IPS-18a (cell line): ENCODE results near the gene PDIA5.

ENCODE experiments used
- H3K27ac ChIP-seq: one replicate; pipeline ENCODE4 v1.5.1; 2013; ENCODE audit warnings: low read length
- H3K27me3 ChIP-seq: one replicate; pipeline ENCODE4 v1.6.1; 2013; ENCODE audit warnings: mild to moderate bottlenecking, low read length; ENCODE audit not compliant: control insufficient read depth, insufficient read depth
- H3K36me3 ChIP-seq: one replicate; pipeline ENCODE4 v1.6.1; 2013; ENCODE audit warnings: low read depth, low read length; ENCODE audit not compliant: control insufficient read depth
- H3K4me1 ChIP-seq: one replicate; pipeline ENCODE4 v1.6.1; 2013; ENCODE audit warnings: low read depth, low read length; ENCODE audit not compliant: control insufficient read depth
- H3K4me3 ChIP-seq: one replicate; pipeline ENCODE4 v1.5.1; 2013; ENCODE audit warnings: low read length
- H3K9ac ChIP-seq: one replicate; pipeline ENCODE4 v1.6.1; 2013; ENCODE audit warnings: mild to moderate bottlenecking, low read length, moderate library complexity
- H3K9me3 ChIP-seq: one replicate; pipeline ENCODE4 v1.6.1; 2013; ENCODE audit warnings: low read depth, low read length; ENCODE audit not compliant: control insufficient read depth

Gene PDIA5

DNA sequence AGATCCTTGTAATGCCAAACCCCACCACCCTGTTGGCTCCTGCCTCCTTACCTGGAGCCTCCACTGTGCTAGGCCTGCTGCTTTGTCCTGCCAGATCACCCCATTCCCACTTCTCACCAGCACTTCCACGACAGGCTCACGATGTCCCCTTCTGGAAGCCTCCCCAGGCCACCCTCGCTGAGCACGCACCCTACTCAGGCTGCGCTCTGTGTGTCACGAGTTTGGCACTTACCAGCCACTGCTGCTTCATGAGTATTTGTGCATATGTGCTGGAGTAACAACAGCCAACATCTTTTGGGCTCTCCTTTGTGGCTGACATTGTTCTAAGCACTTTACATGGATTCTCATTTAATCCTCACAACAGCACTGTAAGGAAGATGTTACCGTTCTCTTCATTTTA is 58.1 kb downstream of the PDIA5 start:
- Histone ChIP-seq H3K27me3 (no peaks in the 10 kb centered on the region), H3K36me3 (peaks cover 18% of the 10 kb centered on the region), H3K9ac (no peak overlapping the region), H3K27ac (no peak overlapping the region), H3K4me1 (peaks cover 5% of the 10 kb centered on the region), H3K9me3 (no peaks in the 10 kb centered on the region), H3K4me3 (no peak overlapping the region)

DNA sequence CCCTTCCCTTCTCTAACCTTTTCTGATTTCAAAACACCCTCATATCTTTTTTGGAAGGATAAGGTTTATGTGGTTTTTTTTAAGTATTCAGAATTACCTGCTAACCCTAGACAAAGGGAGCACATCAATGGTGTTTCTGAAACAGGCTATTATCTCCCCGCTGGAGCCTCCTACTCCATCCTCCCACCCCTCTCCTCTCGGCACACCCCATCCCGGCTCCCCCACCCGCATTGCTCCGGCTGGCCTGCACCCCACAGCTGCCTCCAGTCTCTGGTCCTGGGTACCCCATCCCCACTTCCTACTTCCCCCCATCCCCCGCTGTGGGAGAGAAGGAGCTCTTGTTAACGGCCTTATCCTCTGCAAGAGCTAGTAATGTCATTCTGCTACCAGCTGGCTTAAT is 59.2 kb downstream of the PDIA5 start:
- Histone ChIP-seq H3K27me3 (no peaks in the 10 kb centered on the region), H3K4me1 (peaks cover 5% of the 10 kb centered on the region), H3K27ac (no peak overlapping the region), H3K4me3 (no peak overlapping the region), H3K36me3 (peaks cover 18% of the 10 kb centered on the region), H3K9me3 (no peaks in the 10 kb centered on the region), H3K9ac (no peak overlapping the region)

DNA sequence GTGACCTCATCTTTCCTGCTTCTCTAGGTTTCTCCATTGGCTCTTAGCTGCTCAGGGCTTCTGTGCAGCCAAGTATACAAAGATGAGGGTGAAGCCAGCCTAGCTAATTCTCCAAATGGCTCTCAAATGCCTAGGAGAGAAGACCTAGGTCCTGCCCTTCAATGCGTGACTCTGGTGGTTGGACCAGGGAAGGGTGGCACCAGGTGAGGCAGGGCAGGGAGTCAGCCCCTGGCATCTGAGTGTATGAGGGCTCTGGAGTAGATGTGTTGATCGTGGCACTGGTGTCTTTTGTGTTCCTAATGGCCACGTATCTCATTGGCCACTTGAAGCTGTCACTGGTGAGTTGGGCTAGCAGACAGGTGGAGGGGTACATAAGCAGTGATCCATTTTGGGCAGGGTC is 59.8 kb downstream of the PDIA5 start:
- no peaks in the 10 kb centered on the region for H3K9me3 ChIP-seq
- H3K4me3 ChIP-seq: no peak overlapping the region
- peaks cover 18% of the 10 kb centered on the region for H3K36me3 ChIP-seq
- peaks cover 5% of the 10 kb centered on the region for H3K4me1 ChIP-seq
- H3K9ac ChIP-seq: no peak overlapping the region
- no peak overlapping the region for H3K27ac ChIP-seq
- no peaks in the 10 kb centered on the region for H3K27me3 ChIP-seq

DNA sequence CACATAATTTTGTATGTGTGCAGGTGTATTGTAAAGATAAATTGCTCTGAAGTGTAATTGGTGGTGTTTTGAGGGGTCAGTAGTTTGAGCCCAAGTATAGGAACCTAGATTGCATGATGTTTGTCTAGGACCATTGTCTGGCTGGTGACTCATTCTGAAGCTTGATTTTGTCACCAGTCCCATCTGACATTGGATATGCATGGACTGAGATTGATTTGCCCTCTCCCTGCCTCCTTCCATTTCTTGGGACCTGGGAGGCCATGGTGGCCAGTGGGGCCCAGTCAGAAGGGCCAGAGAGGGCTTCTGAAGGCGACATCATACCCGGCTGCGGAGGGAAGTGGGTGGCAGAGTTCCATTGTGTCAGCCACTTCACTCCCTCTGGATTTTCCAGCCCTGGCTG is 62.3 kb downstream of the PDIA5 start:
- no peak overlapping the region for H3K4me3 ChIP-seq
- H3K9me3 ChIP-seq: no peaks in the 10 kb centered on the region
- no peaks in the 10 kb centered on the region for H3K27me3 ChIP-seq
- H3K9ac ChIP-seq: no peak overlapping the region
- H3K27ac ChIP-seq: no peak overlapping the region
- H3K36me3 ChIP-seq: peaks cover 10% of the 10 kb centered on the region
- H3K4me1 ChIP-seq: peaks cover 5% of the 10 kb centered on the region

DNA sequence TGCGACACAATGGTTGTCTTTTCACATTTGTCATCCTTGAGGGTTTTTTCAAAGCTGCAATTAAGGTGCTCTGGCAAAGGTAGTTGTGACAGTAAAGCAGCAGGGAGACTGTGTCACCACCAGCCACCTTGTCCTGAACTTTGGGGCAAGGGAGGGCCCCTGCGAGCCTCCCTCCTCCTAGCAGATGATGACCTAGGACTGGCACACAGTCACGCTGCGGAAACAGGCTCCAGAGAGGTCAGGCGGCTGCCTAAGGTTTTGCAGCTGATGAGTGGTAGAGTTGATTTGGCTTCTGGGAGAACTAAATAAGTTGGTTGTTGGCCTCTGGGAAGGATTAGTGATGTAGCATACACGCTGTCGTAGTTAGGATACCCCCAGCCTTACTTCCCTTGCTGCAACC is 62.7 kb downstream of the PDIA5 start:
- Histone ChIP-seq H3K9me3 (no peaks in the 10 kb centered on the region), H3K27me3 (no peaks in the 10 kb centered on the region), H3K36me3 (peaks cover 6% of the 10 kb centered on the region), H3K4me1 (peaks cover 5% of the 10 kb centered on the region), H3K9ac (no peak overlapping the region), H3K27ac (no peak overlapping the region), H3K4me3 (no peak overlapping the region)

DNA sequence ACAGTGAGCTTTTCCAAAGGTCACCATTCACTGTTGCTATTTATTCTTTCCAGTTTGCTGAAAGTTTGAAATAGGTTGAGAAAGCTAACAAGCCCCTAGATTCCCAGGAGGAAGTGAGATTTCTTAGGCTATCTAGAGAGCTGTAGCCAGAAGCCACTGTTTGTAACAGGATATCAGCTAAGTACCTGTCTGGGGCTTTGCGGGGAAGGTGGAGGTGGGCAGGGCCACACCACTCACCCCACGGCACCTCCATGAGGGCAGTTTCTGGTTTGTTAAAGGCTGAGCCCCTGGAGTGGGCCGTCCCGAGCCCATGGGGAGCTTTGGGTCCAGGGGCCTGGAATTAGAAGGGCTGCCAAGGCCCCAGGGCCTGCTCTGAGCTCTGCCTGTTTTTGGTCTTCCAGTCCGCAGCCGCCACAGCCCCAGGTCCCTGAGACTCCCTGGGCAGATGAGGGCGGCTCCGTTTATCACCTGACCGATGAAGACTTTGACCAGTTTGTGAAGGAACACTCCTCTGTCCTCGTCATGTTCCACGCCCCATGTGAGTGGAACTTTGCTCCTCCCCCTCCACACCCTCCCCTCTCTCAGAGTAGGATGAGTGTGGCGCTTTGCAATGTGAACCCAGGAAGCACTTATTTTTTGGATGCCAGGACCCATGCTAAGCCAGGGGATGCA is 63.4 kb downstream of the PDIA5 start:
- H3K4me1 ChIP-seq: peaks cover 5% of the 10 kb centered on the region
- H3K4me3 ChIP-seq: no peak overlapping the region
- no peak overlapping the region for H3K9ac ChIP-seq
- no peaks in the 10 kb centered on the region for H3K9me3 ChIP-seq
- H3K36me3 ChIP-seq: peaks cover 5% of the 10 kb centered on the region
- no peak overlapping the region for H3K27ac ChIP-seq
- no peaks in the 10 kb centered on the region for H3K27me3 ChIP-seq

DNA sequence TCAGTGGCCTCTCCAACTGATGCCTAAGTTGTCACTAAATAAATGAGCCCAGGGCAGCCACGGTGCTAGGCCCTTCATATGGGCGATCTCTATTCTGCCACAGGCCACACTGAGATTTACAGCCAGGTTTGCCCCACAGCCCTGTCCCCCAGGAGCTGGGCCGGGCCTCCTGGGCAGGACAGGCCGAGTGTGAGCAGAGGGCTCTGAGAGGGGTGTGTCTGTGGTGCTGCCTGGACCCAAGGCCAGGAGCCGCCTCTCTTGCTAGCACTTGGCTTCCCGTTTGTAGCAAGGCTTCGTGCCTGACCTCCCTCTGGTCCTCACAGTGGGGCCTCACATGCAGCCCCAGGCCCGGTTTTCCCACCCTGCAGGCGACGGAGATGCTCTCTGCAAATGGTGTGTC is 67.8 kb downstream of the PDIA5 start:
- Histone ChIP-seq H3K27me3 (no peaks in the 10 kb centered on the region), H3K36me3 (no peaks in the 10 kb centered on the region), H3K27ac (no peak overlapping the region), H3K4me1 (no peaks in the 10 kb centered on the region), H3K9ac (no peak overlapping the region), H3K9me3 (no peaks in the 10 kb centered on the region), H3K4me3 (no peak overlapping the region)

DNA sequence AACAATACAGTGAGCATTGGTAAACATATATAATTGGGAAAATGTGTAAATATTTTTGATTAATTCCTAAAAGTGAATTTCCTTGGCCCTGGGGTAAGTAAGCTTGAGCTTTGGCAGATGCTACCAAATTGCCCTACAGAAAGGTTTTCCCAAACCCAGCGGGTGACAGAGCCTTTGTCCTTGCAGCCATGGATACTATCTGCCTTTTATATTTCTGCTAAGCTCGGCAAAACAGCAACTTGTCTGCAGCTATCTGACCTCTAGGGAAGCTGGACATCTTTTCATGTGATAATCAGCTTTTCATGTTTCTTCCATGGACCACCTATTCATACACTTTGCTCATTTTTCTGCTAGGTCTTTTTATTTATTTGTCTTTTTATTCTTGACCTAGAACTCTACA is 70.2 kb downstream of the PDIA5 start:
- Histone ChIP-seq H3K36me3 (no peaks in the 10 kb centered on the region), H3K27ac (no peak overlapping the region), H3K4me1 (no peaks in the 10 kb centered on the region), H3K9me3 (no peaks in the 10 kb centered on the region), H3K9ac (no peak overlapping the region), H3K4me3 (no peak overlapping the region), H3K27me3 (no peaks in the 10 kb centered on the region)

DNA sequence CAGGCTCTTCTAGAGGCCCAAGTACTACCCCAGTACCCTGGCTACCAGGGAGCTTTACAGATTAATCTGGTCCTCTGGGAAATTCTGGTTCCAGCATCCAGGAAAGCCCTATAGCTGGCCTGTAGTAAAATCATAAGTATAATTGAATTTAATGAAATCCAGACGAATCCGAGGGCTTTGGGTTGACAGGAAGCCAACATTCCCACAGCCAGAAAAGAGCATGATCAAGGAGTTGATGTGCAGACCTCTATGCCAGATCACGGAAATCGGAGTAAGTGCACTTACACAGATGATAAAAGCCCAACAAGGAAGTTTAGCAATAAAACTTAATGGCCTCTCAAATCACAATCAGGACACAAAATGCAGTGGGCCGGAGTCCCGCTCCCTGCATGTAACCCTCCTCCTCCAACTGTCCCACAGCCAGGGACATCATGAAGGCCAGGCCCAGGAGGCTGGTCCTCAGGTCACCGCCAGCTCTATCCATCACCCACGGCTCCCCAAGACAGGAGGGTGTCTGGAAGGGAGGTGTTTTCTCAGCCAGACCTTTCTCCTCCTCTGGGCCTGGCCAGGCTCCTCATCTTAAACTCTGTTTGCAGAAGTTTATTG is 72.1 kb downstream of the PDIA5 start:
- H3K9me3 ChIP-seq: no peaks in the 10 kb centered on the region
- no peaks in the 10 kb centered on the region for H3K27me3 ChIP-seq
- H3K36me3 ChIP-seq: no peaks in the 10 kb centered on the region
- peaks cover 6% of the 10 kb centered on the region for H3K4me1 ChIP-seq
- no peak overlapping the region for H3K4me3 ChIP-seq
- no peak overlapping the region for H3K9ac ChIP-seq
- H3K27ac ChIP-seq: no peak overlapping the region

DNA sequence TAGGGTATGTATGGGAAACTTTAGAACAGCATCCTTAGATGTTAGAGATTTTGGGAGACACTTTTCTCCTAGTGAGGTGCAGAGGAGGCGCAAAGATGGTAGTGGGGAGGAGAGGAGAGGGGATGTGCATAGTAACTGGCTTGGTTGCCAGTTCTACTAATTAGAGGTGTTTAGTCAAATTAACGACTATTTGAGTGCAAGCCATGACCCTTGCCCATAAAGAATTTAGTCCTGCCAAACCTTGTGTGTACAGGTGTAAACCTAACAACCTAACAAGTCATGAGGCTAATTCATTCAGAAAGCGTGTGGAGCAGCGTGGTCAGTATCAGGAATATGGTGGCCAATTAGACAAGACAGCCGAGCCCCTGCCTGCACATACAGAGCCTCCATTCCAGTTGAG is 72.7 kb downstream of the PDIA5 start:
- Histone ChIP-seq H3K9me3 (no peaks in the 10 kb centered on the region), H3K27ac (no peak overlapping the region), H3K4me3 (no peak overlapping the region), H3K9ac (no peak overlapping the region), H3K4me1 (peaks cover 11% of the 10 kb centered on the region), H3K27me3 (no peaks in the 10 kb centered on the region), H3K36me3 (no peaks in the 10 kb centered on the region)

DNA sequence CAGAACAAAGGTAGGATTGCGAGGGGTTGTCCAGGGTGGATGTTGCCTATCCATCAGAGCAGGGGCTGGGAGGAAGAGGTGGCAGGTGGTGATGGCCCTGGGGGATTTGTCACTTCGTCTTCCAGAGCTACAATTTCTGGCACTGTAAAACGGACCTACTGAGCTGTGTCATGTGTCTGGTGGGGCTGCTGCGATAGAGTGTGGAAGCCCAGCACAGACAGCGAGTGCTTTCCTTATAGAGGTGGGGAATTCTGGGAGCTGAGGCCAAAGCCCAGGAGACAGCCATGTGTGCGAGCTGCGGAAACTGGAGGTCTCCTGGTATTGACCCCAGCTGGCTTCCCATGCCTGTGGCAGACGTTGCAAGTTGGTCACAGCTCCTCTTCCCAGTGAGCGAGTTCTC is 73.7 kb downstream of the PDIA5 start:
- Histone ChIP-seq H3K9ac (no peak overlapping the region), H3K4me1 (peaks cover 11% of the 10 kb centered on the region), H3K27me3 (no peaks in the 10 kb centered on the region), H3K27ac (no peak overlapping the region), H3K4me3 (no peak overlapping the region), H3K36me3 (no peaks in the 10 kb centered on the region), H3K9me3 (no peaks in the 10 kb centered on the region)

DNA sequence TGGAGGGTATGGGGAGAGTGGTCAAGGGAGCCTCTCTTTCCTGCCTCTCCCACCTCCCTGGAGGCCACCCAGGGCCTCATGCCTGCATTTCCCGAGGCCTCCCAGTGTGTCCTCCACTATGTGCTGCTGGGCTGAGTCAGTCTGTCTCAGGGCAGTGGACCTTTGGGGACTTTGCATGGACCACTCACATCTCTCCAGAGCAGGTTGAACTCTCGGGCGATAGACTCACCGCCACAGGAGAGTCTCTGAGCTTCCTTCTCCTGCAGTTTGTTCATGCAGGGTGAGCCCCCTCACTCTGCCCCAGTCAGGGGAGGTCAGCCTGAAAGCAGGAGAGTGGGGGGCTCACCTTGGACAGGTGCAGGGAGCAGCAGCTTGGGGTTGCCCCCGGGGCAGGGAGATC is 74.5 kb downstream of the PDIA5 start:
- H3K9me3 ChIP-seq: no peaks in the 10 kb centered on the region
- H3K4me3 ChIP-seq: no peak overlapping the region
- H3K27ac ChIP-seq: no peak overlapping the region
- H3K4me1 ChIP-seq: peaks cover 11% of the 10 kb centered on the region
- no peak overlapping the region for H3K9ac ChIP-seq
- H3K36me3 ChIP-seq: peaks cover 6% of the 10 kb centered on the region
- no peaks in the 10 kb centered on the region for H3K27me3 ChIP-seq
